HTR-8/SVneo (cell line): ENCODE results near the gene STAT5B.
"Not testable (repeated sequence)": the region's sequence is repeated elsewhere in the genome, so short reads cannot be mapped to it uniquely, and the experiment has no call there.

ENCODE experiments used
- DNase-seq: peaks from one replicate; pipeline ENCODE4 v3.0.0; 2011; ENCODE audit warnings: low spot score, mixed read lengths; ENCODE audit not compliant: insufficient read length
- FAIRE-seq: peaks from 2 replicates; lab custom pipeline; 2011; peaks lifted over from hg19 to GRCh38; lab: Jason Lieb, UNC

The STAT5B gene

DNA sequence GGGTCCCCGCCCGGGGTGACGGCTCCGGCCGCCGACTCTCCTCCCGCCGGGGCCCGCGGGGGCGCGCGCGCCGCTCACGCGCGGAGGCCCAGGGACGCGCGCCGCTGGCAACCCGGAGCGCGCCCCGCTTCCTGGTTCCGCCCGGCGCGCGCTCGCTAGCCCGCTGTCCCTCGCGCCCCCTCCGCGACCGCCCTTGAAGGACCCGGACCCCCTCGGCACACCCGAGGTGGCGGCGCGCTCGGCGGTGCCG is at the start of gene STAT5B:
Gene STAT5B, minus strand, starts transcription at position 33 of the 250 bp plus-strand sequence. CDS start 44,264 bp downstream, outside the sequence.
- no peak for FAIRE-seq
- no peak for DNase-seq

GRCh38 chr17:42325026-42325425 is 48.8 kb upstream of the STAT5B start:
- peak; percentile 83 for DNase-seq
- peak; percentile 88 for FAIRE-seq

- no peak for FAIRE-seq
These were observed 47.1 kb upstream of the STAT5B start for GRCh38 chr17:42323268-42323773.

DNA sequence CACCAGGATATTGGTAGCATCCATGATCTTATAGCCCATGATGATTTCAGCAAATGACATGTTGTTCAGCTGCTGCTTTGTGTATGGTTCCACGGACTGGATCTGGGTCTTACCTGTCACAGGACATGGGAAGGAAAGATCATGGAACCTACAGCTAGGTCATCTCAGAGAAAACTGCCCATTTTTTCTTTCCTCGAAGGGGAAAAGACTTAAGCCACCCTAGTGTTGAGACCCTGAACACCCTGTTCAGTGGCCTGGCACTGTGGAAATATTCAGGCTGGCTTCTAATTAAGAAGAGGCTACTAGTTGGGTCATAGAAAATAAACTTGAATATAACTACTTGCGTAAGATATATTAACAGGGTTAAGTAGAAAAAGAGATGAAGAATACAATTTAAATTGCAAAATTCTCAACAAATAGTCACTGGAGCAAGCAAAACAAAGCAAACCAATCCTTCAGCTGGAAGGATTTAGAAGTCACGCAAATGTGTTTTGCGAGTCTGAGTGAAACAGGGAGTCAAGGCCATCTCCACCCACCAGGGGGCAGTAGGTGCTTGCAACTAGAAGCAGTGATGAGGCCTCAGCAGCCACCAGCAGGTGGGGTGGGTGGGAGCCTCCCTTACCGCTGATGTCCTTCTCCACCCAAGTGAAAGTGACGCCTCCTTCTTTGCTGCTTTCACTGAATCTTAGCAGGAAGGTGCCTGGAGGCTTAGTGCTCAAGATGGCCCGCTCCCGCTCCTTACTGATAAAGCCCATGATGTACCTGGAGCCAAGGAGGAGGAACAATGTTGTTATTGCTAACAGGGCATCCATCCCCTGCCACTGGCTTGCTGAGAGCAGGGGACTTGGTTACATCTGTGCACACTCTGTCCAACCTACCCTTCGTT is 46.4 kb upstream of the STAT5B start:
- peak; percentile 95 for DNase-seq
- FAIRE-seq = peak; percentile 96

More at GRCh38 chr17:42323268-42323773, 47.1 kb upstream of the STAT5B start:
- no peak for DNase-seq

- FAIRE-seq (no peak), DNase-seq (no peak)
These were observed 45.4 kb upstream of the STAT5B start for GRCh38 chr17:42321555-42321954.

DNA sequence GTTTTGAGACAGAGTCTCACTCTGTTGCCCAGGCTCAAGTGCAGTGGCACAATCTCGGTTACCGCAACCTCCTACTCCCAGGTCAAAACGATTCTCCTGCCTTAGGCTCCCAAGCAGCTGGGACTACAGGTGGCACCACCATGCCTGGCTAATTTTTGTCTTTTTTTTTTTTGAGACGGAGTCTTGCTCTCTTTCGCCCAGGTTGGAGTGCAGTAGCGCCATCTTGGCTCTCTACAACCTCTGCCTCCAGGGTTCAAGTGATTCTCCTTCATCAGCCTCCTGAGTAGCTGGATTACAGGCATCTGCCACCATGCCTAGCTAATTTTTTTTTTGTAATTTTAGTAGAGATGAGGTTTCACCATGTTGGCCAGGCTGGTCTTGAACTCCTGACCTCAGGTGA is 41.8 kb upstream of the STAT5B start:
- not testable (repeated sequence) for FAIRE-seq, DNase-seq

GRCh38 chr17:42317266-42317845 is 41.2 kb upstream of the STAT5B start:
- no peak for FAIRE-seq
- DNase-seq = no peak

- DNase-seq (no peak), FAIRE-seq (no peak)
These were observed 40.6 kb upstream of the STAT5B start for GRCh38 chr17:42316755-42317154.

GRCh38 chr17:42315402-42316156 is 39.4 kb upstream of the STAT5B start:
- FAIRE-seq = no peak
- no peak for DNase-seq

DNA sequence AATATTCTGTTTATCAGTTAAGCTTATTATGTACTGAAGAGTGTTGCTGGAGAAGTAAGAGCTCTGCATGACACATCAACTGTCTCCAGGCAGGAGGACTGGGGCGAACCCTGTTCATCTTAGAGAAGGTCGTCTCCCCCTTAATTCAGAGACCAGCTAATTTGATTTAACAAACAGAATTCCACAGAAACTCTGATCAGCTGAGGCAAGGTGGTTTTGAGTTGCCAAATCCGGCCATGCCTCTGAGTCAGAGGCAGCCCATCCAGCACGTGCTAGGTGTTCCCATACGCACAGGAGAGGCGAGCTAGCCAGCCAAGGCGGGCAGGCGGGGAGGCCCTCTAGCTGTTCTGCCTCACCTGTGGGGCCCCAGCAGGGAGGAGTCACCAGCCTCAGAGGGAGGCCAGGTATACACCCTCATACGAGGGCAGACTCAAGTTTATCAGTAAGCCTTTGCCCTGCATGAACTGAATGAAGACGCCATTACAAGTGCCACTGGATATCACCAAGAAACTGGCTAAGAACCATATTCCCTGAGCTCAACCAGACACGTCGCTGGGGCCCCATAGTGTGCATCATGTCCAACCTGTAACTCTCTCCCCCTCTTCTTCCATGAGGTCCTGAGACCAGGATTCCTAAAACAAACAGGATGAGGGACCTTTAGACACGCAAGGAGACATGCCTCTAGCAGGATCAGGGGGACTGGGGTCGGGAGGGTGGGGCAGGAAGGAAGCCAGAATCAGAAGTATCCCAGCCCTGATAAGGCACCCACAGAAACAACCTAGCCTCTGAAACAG is 37.8 kb upstream of the STAT5B start:
- DNase-seq = no peak
- FAIRE-seq = no peak

GRCh38 chr17:42313389-42313772 is 37.2 kb upstream of the STAT5B start:
- no peak for FAIRE-seq
- DNase-seq = no peak

- FAIRE-seq = peak; percentile 94
- peak; percentile 81 for DNase-seq
These were observed 36.3 kb upstream of the STAT5B start for GRCh38 chr17:42312285-42313130.

DNA sequence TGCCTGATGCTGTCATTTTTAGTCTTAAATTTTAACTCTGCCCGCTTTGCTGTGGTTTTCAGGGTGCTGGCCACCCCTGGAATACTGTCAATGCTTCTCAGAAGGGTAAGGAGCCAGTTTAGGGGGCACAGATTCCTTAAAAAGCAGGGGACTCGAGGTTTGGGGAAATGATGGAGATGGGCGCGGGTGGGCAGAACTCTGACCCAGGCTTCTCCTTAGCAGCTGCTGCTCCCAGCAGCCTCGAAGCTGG is 35.8 kb upstream of the STAT5B start:
- no peak for FAIRE-seq
- DNase-seq = no peak

GRCh38 chr17:42311240-42312034 is 35.2 kb upstream of the STAT5B start:
- FAIRE-seq = peak; percentile 62
- DNase-seq = no peak

GRCh38 chr17:42310787-42311215 is 34.6 kb upstream of the STAT5B start:
- FAIRE-seq (no peak), DNase-seq (no peak)

DNA sequence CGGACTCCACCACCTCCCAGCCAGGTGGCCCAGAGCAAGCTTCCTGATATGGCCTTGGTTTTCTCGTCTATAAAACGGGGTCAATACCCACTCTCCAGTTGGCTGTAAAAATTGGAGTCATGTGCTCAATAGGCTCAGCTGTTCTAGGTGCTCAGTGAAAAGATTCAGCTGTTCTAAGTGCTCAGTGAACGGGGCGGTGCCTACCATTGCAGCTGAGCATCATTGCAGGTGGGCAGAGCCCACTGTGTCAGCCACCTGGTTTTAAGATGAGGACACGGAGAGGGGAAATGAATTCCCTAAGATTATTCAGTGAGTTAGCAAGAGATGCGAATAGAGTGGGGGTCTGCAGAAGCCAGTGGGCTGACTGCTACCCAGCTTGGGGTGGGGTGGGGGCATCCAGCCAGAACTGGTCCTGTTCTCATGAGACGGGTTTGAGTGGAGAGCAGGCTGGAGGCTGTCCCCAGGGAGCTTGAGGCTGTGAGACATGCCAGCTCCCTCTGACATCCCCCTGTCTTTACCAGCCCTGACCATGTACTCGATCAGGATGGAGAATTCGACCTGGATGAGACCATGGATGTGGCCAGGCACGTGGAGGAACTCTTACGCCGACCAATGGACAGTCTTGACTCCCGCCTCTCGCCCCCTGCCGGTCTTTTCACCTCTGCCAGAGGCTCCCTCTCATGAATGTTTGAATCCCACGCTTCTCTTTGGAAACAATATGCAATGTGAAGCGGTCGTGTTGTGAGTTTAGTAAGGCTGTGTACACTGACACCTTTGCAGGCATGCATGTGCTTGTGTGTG is 34.0 kb upstream of the STAT5B start:
- FAIRE-seq (peak; percentile 91), DNase-seq (no peak)

DNA sequence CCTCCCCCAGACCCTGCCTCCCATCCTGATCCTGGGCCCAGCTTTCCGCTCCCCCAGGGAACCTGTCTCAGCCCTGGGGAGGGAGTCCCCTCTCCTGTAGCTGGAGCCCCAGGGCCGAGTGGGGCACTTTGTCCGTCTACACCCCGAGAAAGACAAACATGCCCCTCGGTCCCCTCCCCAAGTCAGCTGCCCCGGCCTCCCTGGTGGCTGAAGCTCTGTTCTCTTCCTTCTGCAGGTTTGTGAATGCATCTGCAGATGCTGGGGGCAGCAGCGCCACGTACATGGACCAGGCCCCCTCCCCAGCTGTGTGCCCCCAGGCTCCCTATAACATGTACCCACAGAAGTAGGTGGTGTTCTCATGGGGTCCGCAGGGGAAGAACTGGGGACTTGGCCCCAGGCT is 33.0 kb upstream of the STAT5B start:
- DNase-seq (no peak), FAIRE-seq (no peak)

- FAIRE-seq (no peak), DNase-seq (no peak)
These were observed 32.3 kb upstream of the STAT5B start for GRCh38 chr17:42308446-42308845.
